MG63 (cell line): ENCODE results near the gene TMEM156. TPM values are rescaled to one million over a fixed set of nuclear protein-coding genes. Genes with fewer than 3 reads are reported as not detected.

Experiments
- DNase-seq: peaks from one replicate; pipeline ENCODE4 v3.0.0-alpha.2; 2020
- H3K27me3 ChIP-seq: fragments of 250-450 bp; sonication (Bioruptor Pico); 2 replicates; pipeline ENCODE4 v1.5.1; 2020; ENCODE audit warnings: mild to moderate bottlenecking, moderate library complexity
- H3K36me3 ChIP-seq: fragments of 250-450 bp; sonication (Bioruptor Pico); 2 replicates; pipeline ENCODE4 v1.5.1; 2020; ENCODE audit warnings: mild to moderate bottlenecking, moderate library complexity
- H3K4me3 ChIP-seq: fragments of 250-450 bp; sonication (Bioruptor Pico); 2 replicates; pipeline ENCODE4 v1.5.1; 2020; ENCODE audit warnings: mild to moderate bottlenecking, moderate library complexity
- H3K9me3 ChIP-seq: fragments of 250-450 bp; sonication (Bioruptor Pico); 2 replicates; pipeline ENCODE4 v1.5.1; 2020; ENCODE audit warnings: mild to moderate bottlenecking, moderate library complexity
- total RNA-seq: library from RNA; depleted of rRNA; stranded (reverse); fragments of >200 nt; shearing (Covaris generic); gene quantifications from 2 replicates; pipeline ENCODE4 v1.2.3, GENCODE V29; 2014; ENCODE audit warnings: low replicate concordance; rRNA removed

Gene TMEM156
- total RNA-seq, 1 experiment from 2014 or later, result 12.2 TPM

DNA sequence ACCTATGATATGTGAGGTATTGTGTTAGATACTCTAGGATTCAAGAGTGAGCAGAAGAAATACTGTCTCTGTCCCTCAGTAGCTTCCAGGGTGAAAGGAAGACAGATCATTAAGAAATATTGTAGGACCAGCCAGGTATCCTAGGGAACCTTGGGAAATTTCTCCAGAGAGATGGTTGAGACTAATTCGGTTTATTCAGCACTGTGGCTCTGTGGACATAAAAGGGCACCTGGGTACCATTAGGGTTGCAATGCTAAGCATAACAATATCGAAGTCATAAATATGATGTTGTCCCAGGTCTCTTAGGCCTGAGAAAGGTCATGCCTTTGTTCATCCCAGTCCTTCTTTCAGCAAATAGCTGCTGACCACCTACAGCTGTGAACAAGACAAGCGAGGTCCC, 103.6 kb downstream of the TMEM156 start:
- H3K9me3 ChIP-seq, result no peaks in the 10 kb centered on the region
- no peak overlapping the region for H3K4me3 ChIP-seq
- H3K36me3 ChIP-seq, result no peaks in the 10 kb centered on the region; the same call in none of the 2 replicates
- H3K27me3 ChIP-seq, result no peaks in the 10 kb centered on the region
- DNase-seq, result no peak

DNA sequence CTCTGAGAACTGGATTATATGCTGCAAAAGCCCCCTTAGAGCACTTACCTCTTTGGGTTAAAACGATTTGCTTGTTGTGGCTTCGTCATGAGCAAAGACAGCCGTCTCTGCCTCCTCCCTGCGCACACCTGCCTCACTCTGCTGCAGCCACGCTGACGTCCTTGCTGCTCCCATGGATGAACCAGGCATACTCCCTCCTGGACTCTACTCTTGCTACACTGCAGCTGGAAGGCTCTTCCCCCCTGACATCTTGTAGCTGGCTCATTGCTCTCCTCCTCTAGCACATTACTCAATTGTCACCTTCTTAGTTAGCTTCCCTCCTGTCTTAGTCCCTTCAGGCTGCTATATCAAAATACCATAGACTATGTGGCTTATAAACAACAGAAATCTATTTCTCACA, 105.3 kb downstream of the TMEM156 start:
- DNase-seq, result no peak
- H3K27me3 ChIP-seq, result no peaks in the 10 kb centered on the region
- H3K4me3 ChIP-seq, result no peak overlapping the region
- H3K9me3 ChIP-seq, result no peaks in the 10 kb centered on the region
- peaks cover 2% of the 10 kb centered on the region for H3K36me3 ChIP-seq

DNA sequence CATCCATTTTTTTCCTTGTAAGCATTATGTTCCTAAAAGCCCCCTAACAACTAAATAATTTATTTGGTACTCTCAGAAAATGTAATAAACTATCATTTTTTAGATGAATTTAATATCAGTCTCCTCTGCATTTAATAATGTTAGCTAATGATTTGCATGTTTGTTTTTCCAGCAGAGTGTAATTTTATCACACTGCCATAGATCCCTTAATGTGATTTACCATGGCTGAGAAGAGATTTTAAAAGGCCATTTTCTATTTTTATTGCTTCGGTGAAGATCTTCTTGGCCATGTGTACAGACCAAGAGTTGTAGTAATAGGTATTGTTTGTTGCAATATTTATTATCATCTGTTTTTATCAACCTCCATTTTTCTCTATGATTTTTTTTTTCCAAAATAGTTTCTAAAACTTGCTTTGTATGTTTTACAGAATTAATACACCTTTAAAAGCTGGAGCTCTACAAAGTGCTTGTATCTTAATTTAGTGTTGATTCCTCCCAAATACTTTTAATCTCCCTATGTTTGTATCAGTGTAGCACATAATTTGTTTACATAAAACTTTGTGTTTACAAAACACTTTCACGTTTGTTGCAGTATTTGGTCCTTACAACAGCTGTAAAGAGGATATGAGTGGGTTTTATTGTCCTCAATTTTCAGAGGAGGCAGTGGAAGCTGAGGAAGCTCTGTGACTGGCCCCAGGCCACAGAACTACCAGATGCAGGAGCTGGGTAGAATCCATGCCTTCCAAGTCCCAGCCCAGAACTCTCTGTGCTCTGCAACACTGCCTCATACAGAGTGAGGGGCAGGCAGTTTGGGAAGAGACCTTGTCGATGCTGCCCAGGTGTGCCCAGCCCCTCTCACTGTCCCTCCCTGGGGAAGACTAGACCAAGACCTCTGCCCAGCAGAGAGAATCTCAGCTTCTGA, 106.5 kb downstream of the TMEM156 start:
- Histone ChIP-seq H3K27me3 (no peaks in the 10 kb centered on the region), H3K36me3 (peaks cover 2% of the 10 kb centered on the region), H3K9me3 (no peaks in the 10 kb centered on the region), H3K4me3 (no peak overlapping the region)
- no peak for DNase-seq

DNA sequence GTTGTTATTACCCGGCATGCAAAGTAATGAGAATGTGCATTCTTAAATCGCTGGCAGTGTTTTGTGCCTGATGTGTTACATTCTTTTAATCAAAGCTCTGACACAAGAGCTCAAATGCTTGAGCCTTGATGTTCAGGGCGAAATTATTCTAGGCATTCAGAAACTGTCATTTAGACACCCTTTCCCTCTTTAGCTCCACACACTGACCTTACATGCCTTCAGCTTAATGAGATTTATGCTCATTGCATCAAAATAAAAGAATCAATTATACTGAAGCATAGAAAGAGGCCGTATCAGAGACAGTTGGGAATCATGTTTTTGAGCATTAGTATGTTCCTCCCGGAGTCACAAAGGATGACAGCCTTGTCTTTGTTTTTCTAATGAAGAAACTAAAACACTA, 107.9 kb downstream of the TMEM156 start:
- Histone ChIP-seq H3K9me3 (no peaks in the 10 kb centered on the region), H3K4me3 (no peak overlapping the region), H3K36me3 (peaks cover 2% of the 10 kb centered on the region), H3K27me3 (no peaks in the 10 kb centered on the region)
- DNase-seq, result no peak

DNA sequence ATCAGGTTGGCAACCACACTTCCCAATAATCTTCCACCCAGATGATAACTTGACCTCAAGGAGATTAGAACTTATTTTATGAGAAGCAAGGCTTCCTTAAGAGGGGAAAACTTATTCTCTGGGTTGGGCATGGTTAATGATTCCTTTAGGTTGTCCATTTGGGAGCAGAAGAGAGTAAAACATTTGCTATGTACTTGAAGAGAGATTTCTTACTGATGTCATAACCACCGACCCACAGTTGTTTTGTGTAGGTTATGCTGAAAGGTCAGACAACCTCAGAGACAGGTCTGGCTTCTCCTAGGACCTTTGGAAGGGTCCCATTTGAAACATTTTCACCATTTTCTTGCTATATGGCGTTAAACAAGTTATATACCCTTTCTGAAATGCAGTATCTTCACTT, 108.5 kb downstream of the TMEM156 start:
- H3K27me3 ChIP-seq, result no peaks in the 10 kb centered on the region
- H3K36me3 ChIP-seq, result peaks cover 2% of the 10 kb centered on the region
- no peaks in the 10 kb centered on the region for H3K9me3 ChIP-seq
- H3K4me3 ChIP-seq, result no peak overlapping the region
- no peak for DNase-seq

DNA sequence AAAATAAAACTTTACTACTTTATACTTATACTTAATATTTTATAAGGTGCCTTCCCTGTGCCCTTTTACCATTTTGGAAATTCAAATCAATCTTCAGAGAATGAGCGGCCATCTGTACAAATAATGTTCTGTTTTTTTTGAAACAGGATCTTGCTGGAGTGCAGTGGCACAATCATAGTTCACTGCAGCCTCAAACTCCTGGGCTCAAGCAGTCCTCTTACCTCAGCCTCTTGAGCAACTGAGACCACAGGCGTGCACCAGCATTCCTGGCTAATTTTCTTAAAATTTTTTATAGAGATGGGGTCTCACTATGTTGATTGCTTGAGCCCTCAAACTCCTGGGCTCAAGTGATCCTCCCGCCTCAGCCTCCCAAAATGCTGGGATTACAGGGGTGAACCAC, 111.1 kb downstream of the TMEM156 start:
- no peaks in the 10 kb centered on the region for H3K27me3 ChIP-seq
- no peak for DNase-seq
- H3K4me3 ChIP-seq, result no peak overlapping the region
- peaks cover 6% of the 10 kb centered on the region for H3K36me3 ChIP-seq
- H3K9me3 ChIP-seq, result no peaks in the 10 kb centered on the region

DNA sequence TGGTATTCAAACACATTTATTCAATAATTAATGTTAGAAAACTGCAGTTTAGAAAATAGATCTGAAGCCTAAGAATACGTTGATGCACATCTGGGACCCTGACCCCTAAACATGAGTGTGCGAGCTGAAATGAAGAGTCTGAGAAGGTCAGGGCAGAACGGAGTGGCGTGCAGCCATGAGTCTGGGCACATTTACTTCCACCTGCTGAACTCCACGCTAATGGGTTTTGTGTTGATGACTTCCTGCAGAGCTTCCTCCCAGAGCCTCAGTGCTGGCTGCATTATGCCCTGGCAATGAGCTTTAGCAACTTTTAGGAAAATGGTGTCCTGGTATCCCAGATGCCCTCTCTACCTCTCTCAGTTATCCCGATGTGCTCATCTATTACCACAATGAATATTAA, 111.5 kb downstream of the TMEM156 start:
- H3K9me3 ChIP-seq, result no peaks in the 10 kb centered on the region
- H3K4me3 ChIP-seq, result no peak overlapping the region
- no peak for DNase-seq
- H3K36me3 ChIP-seq, result peaks cover 9% of the 10 kb centered on the region
- H3K27me3 ChIP-seq, result no peaks in the 10 kb centered on the region

DNA sequence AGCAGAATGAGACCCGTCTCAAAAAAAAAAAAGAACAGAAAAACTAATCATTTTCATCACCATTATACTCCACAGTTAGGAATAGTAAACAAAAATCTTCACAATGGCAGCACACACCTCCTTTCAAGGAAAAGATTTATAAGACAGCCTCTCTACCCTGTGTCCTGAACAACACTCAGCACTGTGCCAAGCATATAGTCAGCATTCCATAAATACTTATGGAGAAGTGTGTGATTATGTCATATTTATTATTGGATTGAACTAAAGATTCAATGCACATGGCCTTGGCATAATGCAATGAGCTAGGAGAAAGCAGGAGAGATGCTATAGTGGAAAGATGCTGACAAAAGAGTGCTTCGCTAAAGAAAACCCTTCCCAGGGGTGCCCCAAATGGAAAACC, 112.0 kb downstream of the TMEM156 start:
- Histone ChIP-seq H3K4me3 (no peak overlapping the region), H3K9me3 (no peaks in the 10 kb centered on the region), H3K27me3 (no peaks in the 10 kb centered on the region), H3K36me3 (peaks cover 9% of the 10 kb centered on the region)
- DNase-seq, result no peak

DNA sequence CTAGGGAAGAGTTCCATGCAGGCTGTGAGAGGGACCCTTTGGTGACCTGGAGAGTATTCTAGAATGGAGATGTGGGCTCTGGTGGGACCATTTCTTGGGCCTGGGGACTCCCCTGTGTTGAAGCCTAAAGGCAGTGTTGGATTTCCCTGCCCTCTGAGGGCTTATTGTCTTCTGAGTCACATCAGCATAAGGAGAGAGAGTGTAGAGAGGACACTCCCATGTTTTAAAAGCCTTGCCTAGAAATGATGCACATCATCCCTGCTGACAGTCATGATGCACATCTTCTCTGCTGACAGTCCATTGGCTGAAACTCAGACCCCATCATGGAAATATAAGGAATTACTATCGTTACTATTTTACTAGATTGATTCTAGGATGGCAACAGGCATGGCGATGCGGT, 112.7 kb downstream of the TMEM156 start:
- no peak overlapping the region for H3K4me3 ChIP-seq
- no peaks in the 10 kb centered on the region for H3K9me3 ChIP-seq
- no peaks in the 10 kb centered on the region for H3K27me3 ChIP-seq
- no peak for DNase-seq
- peaks cover 13% of the 10 kb centered on the region for H3K36me3 ChIP-seq

DNA sequence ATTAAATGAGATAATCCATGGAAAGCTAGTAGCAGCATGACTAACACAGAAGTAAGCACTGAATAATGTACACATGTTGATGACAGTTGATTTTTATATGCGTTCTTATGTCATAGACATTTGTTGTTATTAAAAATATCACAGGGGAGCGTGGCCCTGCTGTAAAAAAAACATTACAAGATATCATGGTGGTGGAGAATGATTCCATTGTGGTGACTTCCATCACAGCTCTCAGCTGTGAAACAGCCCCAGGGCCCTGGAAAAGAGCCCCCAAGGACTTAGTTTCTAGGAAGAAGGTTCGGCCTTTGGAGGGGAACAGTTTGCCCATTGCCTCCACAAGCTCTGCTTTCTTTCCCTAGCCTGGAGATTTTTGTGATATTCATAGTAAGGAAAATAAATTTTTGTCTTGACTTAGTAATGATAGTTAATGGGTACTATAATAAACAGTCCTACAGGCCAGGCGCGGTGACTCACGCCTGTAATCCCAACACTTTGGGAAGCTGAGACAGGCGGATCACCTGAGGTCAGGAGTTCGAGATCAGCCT, 114.7 kb downstream of the TMEM156 start:
- no peaks in the 10 kb centered on the region for H3K9me3 ChIP-seq
- H3K4me3 ChIP-seq, result no peak overlapping the region
- DNase-seq, result no peak
- no peaks in the 10 kb centered on the region for H3K27me3 ChIP-seq
- peaks cover 11% of the 10 kb centered on the region for H3K36me3 ChIP-seq

Other genes starting within 250 kb of the TMEM156 start
- not detected in 2 replicates for gene TLR10, start 249.4 kb downstream of the TMEM156 start, total RNA-seq
- gene TLR1, start 227.6 kb downstream of the TMEM156 start, total RNA-seq, result 0.07 TPM in 1 of 2 replicates, not detected in the other
- gene TLR6, start 175.6 kb downstream of the TMEM156 start, total RNA-seq, result 0.82 TPM in 1 of 2 replicates, not detected in the other
- gene FAM114A1, start 164.6 kb downstream of the TMEM156 start, total RNA-seq, result 40.7 and 56.7 TPM in 2 replicates
- 50.8 and 78.7 TPM in 2 replicates for gene KLHL5, start 29.8 kb upstream of the TMEM156 start, total RNA-seq
- 4.4 and 15.9 TPM in 2 replicates for gene WDR19, start 150.1 kb upstream of the TMEM156 start, total RNA-seq